ENCODE measurements around the gene MAPRE3.

MAPRE3 gene

DNA sequence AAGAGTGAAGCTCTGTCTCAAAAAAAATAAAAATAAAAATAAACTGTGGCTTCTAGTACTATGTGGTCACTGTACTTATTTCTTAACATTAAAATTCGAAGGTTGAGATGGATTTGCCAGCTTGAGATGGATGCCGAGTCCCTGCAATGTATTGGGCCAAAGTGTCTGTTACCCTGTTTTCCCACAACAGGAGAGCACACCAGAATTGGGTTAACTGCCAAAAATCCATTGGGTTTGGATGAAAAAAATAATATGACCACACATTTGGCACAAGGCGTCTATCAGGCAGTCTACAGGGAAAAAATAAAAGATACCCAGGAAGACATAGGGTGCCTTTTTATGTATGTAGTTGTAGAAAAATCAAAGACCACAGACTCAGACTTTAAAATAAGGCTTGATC is 19.2 kb upstream of the MAPRE3 start:
- no peak for DNase-seq

DNA sequence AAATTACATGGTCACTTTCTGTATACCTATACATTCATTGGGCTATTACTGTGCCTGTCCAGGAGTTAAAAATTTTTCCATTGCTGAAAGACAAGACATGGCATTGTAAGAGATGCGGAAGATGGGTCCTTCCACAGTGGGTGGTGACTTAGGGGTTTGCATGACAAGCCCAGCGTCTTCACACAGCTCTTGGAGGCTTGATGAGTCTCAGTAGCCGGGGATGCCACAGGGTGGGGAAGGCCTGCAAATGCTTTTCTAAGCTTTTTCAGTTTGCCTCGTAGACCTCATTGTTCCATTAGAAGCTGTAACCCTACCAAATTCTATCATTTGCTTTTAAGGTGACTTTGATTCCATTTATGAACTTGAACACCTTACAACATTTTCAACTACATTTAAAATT is 18.1 kb upstream of the MAPRE3 start:
- no peak for DNase-seq

DNA sequence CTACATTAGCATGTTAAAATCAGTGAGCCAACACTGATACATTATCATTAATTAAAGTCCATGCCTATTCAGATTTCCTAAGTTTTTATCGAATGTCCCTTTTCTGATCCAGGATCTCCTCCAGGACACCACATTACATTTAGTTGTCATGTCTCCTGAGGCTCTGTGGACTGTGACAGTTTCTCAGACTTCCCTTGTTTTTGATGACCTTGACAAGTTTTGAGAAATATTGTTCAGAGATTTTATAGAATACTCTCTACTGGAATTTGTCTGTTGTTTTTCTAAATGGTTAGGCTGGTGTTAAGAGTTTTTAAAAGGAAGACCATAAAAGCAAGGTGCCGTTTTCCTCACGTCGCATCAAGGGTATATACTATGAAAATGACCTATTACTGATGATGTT is 16.3 kb upstream of the MAPRE3 start:
- no peak for DNase-seq

DNA sequence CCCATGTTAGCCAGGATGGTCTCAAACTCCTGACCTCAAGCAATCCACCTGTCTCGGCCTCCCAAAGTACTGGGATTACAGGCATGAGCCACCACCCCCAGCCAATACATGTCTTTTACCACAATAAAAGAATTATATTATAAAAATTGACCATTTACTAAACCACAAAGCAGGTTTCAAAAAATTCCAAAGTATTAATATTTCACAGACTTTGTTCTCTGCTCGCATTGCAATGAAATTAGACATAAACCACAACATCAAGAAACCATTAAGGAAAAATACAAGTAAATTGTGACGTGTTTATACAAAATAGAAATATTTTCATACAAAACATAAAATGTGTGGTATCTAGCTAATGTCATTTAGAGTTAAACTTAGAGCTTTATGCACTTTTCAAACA is 13.4 kb upstream of the MAPRE3 start:
- no peak for DNase-seq

DNA sequence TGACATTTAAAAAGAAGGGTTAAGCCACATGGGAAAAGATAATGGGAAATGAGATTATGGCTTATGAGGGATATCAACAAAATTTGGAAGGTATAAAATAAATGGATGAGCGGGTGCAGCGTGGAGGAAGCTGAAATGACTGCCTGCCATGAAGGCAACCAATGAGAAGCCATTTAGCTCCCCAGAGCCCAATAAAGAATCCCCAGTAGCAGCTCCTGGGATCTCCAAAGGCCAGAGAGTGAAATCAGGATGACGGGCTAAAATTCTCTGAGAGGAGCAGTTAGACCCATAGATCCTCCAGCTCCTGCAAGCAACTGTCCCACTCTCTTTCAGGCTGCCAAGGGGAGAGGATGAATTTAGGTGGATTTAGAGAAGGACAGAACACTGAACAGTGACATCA is 12.9 kb upstream of the MAPRE3 start:
- DNase-seq = no peak

DNA sequence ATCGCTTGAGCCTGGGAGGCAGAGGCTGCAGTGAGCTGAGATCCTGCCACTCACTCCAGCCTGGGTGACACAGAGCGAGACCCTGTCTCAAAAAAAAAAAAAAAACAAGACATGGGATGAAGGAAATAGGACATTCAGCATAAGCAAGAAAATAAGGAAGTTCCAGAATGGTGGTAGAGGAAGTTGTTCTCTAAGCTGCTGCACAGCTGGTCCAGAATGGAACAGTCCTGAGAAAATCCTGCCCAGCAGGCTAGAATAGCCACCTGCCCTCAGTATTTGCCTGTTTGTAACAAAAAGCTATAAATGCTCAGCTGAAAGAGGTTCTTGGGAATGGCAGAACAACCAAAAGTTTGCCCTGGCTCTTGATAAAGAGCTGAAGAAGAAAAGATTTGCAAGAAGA is 11.1 kb upstream of the MAPRE3 start:
- no peak for DNase-seq

DNA sequence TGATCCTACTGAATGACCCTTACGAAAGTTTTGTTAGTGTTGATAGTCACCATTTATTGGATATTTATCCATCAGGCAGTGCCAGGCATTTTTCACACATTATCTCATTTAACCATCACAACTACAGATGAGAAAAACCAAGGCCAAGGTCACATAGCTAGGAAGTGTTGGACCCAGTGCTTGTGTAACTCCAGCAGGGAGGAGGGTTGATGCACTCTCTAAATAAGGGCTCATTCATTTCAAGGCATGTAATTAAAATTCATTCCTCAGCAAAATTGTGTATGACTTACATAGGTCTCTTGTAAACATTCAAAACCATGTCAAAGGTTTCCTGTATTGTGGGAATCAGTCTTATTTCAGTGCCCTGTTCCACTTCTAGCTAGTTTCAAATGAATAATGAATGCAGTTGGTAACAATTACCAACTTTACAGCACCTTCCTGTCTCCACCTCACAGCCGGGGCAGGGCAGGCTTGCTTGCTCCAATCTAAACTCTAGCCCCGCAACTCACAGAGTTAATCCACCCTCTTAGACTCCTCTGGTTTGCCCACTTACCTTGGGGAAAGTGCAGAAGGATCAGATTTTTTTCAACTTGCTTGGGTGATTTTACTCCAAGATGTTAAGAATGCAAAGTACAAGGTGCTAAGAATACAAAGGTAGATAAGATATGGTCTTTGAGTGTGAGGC is 5.8 kb upstream of the MAPRE3 start:
- DNase-seq = no peak

DNA sequence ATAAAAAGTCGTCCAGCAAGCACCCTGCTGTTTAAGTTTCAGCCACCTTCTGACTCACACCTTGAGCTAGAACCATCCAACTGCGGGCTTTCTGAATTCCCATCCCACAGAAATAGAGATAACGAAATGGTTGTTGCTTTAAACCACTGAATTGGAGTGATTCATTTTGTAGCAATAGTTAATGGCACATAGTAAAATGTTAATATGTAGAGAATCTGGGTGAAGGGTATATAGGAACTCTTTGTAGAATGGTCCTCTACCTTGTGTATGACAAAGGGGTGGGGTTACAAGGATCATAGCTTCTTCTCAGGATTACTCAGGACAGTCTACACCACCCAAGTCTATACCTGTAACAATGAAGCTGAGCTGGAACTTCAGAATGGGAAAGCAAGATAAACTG is 2.4 kb upstream of the MAPRE3 start:
- DNase-seq = no peak

DNA sequence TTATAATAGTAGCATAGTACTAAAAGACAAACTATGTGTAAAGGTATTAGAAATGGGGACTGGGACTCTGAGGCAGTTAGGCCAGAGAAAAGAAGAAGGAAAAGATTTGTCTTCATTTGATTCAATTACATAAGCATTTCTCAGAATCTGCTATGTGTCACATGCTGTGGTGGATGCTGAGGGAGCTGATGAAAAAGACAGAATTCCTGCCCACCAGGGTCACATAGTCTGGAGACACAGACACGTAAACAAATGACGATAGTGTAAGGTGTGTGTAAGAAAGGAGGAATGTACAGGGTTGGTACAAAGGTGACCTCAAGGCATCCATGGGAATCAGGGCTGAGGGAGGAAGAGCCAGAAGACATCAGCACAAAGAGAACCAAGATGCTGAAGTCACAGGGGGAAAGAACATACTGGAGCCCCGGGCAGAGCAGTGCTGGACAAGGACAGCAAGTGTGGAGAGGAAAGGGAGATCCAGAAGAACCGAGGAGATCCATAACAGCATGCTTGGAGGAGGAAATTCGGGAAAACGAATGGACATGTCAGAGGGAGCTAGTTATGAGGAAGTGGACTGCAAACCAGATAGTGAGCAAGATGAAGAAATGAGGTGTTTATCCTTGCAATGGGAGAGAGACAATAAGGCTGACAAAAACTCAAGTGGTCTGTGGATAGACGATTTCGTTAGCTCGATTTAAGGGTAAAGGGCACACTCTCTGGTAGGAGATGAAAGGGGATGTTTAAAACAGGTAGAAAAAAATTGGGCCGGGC is 1.2 kb upstream of the MAPRE3 start:
- no peak for DNase-seq

DNA sequence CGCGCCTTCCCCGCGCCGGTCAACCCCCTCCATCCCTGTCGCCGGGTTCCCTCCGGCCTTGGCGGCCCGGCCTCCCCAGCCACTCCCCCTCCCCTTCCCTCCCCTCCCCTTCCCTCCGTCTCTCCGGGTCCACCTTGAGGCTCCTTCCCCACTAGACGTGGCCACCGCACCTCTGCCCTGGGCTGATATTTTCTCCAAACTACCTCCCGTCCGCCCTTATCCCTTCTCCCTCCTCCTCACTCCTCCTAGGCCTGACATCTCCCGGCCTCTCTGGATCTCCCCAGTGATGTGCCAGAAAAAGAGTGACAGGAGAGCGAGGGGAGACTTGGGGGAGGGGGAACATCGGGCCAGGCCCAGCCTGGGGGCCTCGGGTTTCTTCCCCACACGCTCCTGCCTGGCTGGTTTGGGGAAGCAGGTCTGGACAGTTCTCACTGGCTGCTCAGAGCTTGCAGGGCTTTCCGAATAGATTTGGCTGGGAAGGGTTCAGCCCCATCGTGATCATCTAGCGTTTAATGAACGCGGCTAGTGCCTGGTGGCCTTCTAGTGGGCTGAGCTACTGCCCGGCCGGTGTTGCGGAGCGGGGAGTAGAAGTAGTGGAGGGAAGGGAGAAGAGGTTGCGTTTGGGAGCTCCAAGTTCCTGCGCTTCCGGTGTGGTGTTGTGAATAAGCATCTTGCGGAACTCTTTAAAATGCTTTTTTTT is 641 bp downstream of the MAPRE3 start:
- DNase-seq = no peak

DNA sequence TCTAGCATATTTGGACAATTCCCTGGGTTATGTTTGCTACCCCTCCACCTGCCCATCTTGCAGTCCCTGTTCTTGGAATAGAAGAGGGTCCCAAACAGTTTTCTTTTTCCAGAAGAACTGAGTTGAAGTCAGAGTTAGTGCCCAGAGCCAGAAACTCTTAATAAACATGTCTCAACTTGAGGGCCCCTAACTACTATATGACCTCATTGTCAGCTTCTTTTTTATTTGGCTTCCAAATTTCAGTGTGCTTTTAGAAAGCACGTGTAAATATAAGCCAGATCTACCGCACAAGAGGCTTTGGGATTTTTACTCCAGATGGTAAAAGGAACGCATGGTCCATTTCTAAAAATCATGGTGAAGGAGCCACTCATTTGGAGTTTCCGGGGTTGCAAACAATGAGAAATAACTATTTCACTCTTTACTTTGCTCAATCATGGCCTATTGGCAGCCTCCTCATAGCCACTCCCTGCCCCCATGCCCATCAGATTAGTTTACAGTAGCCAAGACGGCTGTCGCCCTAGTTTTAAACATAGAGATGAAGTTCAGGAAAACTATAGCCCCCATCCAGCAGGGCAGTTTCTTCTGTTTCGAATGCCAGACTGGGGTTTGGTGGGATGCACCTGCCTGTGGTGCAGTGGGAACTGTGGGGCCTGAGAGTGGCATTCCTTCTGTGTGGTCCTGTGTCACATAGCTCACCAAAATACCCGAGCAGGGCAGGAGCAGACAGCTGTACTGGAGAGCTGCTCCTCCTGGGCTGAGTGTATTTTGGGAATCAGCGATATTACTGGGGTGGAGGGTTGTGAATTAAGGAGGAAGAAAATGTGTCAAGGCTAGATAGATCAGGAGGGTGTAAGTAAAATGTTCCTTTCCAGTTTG is 1.7 kb downstream of the MAPRE3 start:
- DNase-seq = no peak

DNA sequence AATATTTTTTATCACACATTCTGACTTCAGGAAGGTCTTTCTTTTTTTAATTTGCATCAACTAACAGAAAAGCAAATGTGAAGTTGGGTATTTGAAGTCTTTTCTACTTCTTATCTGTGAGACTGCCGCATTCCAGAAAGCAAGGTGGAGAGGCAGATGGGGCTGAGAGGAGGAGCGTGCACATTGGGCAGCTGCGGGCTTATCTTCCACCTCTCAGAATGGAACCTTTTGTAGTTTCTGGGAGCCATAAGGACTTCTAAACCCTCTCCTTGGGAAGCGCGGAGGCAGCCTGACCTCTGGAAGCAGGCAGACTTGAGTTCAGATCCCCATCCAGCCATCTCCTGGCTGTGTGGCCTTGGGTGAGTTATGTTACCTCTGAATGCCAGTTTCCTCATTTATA is 3.9 kb downstream of the MAPRE3 start:
- DNase-seq = no peak

DNA sequence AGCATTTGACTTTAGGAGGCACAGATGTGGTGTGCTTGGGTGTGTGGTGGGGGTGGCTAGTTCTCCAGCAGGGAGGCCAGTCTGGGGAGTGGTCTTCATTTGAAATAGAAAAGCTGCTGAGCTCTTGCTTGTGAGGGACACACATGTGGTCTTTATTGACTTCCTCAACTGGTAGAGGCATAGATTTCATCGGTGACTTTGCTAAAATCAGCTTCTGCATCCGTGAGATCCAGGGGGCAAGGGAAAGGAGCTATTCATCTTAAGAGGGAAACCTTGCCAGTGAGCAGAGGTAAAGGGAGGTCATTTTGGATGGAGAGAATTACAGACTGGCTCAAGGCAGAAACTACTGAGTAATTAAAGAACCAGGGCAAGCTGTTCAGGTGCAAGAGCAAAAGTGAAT is 4.7 kb downstream of the MAPRE3 start:
- no peak for DNase-seq

DNA sequence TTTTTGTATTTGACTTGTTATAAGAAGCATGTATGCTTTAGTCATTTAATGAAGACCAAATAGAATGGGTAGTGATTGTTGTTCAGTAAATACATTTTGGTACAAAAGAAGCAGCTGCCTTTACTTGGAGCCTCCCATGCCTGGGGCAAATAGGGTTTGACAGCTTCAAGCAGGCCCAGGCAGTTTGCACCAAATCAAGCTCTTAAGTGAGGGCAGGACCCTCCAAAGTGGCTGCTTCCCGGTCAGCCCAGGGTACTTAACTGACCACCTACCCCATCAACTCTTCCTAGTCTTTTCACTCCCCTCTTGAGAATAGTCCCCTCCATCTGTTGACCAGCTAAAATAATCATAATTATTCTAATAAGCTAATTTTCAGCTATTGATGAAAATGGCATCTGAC is 5.2 kb downstream of the MAPRE3 start:
- DNase-seq = no peak

DNA sequence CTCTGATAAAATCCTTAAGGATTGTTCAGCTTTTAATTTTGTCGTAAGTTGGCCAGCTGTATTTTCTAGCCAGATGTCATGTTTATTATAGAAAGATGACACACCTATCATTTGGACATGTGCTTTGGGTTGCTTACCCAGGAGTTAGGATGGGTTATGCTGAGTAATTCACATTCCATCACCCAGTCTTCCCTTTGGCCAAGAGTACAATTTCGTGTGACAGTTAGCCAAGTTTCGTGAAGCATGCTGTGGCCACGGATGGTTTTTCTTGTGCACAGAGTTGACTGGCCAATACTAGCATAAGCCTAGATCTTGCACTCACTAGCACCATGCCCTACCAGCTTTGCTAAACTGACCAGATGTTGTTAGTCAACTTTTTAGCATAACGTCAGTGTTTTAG is 5.8 kb downstream of the MAPRE3 start:
- no peak for DNase-seq

DNA sequence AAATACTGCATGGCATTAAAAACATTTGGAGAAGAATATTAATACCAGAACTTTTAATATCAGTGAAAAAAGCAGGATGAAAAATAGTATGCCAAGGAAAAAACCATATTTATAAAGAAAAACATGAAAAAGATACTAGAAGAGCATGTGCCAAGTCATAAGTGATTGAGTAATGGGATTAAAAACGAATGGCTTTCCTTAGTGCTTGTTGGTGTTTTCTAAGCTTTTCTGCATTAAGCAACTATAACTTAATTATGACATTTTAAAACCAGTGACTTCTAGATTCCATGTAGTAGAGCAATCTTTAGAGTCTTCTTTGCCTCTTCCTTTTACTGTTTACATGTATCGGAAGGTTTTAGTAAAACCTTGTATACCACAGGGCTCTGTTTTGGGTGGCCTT is 6.6 kb downstream of the MAPRE3 start:
- DNase-seq = no peak

DNA sequence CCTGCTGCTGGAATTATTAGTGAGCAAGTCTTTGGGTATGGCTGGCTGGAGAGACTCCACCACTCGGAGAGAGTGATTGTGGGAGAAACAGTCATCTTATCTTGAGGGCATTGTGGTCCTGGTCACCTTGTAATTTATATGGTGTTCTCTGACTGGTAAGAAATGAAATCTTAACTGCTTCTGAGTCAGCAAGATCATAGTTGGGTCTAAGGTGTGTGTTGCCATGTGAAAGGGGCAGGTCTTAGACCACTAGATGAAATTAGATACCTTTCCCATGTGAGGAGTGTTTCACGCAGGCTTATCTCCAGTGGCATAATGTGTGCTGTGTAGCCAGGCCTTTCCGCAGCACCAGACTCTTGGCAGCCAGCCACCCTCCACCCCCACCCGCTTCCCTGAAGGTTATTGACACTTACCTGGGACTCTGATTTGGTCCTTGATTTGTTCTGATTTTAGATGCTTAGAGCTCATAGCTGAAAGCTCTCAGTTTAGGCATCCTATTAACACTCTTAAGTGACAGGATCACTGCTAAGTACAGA is 7.7 kb downstream of the MAPRE3 start:
- DNase-seq = no peak

DNA sequence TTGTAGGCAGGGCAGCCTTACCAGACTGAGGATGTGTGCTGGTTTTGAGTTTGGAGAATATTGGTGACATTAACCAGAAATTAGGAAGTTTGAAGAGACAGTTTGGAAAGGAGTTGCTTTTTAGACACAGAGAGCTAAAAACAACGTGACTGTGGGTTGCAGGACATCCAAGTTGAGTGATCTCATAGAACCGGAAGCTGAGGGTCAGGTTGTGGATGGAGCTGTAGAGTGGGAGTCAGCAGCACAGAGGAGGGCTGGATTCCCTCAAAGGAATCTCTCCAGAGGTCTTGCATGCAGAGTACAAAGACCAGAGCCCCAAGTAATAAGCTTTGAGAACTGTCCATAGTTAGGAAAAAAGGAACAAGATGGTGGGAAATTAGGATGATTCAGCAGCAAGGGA is 9.3 kb downstream of the MAPRE3 start:
- DNase-seq = no peak

DNA sequence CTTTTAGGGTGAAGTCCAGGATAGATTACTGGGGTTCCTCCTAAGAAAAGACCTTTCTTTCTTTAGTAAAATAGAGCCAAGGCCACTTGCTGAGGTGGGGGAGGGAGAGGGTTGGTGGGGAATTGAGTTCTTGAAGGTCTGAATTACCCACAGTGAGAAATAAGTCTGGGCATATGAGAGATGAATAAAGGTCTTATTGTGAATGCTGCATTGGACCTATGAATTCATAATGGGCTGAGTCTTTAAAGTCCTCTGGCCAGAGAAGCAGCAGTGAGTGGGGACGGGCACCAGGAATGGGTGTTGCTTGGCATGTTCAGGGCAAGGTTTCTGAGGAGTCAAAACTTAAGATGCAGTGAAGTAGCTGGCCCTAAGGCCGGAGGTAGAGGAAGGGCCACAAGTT is 10.5 kb downstream of the MAPRE3 start:
- no peak for DNase-seq

DNA sequence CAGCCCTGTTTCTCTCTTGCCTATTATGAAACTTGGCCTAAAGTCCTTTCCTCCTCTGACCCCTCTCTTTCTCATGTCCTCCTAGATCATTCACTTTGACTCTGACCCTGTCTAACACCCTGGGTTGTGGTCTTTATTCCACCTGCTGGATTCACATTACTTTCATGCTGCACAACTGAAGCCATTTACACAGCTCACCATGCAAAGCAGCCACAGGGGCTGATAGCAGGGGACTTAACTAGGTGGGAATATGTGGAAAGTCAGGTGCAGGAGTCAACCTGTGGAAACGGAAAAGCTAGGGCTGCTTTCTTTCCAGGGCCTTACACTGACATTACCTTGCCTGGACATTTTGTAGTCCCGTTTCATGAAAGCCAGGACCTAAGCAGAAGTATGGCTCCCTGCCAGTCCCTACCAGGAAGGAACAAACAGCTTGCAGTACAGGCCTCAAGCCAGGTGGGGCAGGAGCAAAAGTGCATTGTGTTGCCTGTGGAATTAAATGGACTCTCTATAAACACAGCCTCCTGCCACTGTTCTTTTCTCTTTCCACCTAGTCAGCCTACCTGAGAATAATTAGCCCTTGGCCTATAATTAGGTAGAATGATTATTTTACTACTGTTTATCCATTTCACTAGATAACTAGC is 11.8 kb downstream of the MAPRE3 start:
- DNase-seq = no peak

DNA sequence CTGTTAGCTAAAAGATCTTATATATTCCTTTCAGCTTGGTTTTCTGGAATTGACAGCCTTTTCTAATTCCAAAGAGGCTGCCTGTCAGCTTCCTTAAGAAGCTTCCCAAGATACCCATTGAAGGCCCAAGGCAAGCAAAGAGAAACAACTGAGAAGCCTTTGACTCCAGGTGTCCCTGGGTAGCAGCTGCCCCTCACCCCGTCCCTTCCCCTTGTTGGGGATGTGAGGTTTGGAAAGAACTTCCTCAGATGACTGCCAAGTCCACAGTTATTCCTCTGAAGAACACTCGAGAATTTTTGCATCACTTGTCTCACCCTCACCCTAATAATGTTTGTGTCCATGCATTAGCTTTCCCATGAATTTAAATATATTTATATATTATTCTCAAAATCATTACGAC is 13.3 kb downstream of the MAPRE3 start:
- no peak for DNase-seq

DNA sequence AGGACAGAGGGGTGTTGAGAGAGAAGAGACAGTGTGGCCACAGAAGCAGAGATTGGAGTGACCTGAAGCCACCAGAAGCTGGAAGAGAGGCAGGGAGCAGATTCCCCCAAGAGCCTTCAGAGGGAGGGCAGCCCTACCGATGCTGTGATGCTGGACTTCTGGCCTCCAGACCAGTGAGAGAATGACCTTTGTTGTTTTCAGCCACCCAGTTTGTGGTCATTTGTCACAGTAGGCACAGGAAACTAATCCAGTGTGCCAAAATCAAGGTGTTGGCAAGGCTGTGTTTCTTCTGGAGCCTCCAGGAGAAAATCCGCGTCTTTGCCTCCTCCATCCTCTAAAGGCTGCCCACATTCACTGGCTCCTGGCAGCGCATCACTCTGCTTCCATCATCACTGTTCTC is 15.4 kb downstream of the MAPRE3 start:
- no peak for DNase-seq

All from central memory CD4-positive, alpha-beta T cell (primary cell).